ENCODE results near the gene FAM237B.

Gene FAM237B

GRCh38 chr7:90290244-90291113, 30.6 kb downstream of the FAM237B start:
- DNase-seq (ENCODE audit: low spot score): no peak

- DNase-seq (ENCODE audit: low spot score): no peak
These were observed 33.0 kb downstream of the FAM237B start for GRCh38 chr7:90288154-90288553.

GRCh38 chr7:90276033-90276728, 44.9 kb downstream of the FAM237B start:
- no peak for DNase-seq (ENCODE audit: low spot score)

- no peak for DNase-seq (ENCODE audit: low spot score)
These were observed 46.9 kb downstream of the FAM237B start for GRCh38 chr7:90274161-90274560.

GRCh38 chr7:90272242-90272641, 48.9 kb downstream of the FAM237B start:
- no peak for DNase-seq (ENCODE audit: low spot score)

GRCh38 chr7:90271753-90272152, 49.4 kb downstream of the FAM237B start:
- no peak for DNase-seq (ENCODE audit: low spot score)

DNA sequence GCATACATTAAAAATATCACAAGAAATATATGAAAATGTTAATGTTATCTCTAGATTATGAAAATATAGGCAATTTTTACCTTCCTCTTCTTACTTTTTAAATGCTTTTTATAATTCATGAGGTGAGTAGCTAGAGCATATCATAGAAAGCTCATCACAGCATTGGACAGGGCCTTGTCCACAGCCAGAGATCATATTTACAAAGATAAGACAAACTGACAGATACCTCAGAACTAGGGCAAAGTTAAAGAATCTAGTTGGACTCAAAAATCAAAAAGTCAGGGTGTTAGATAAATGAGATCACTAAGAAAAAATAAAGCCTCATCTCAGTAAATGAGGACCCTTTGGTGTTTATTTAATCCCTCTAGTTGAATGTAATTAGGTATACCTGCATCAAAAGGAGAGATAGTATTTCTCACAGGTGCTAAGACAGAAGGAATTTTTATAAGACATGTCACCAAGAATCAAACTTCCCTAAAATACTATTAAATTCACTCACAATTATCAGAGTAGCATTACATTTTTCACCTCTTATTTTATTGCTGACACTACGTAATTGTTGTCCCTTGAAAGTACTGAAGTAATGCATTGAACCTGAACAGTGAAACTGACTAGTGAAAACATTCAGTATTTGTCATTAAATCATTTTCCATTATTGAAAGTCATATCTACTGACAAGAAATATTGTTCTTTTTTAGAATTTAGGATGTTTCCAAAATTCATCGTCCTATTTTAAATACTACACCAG, 50.5 kb downstream of the FAM237B start:
- DNase-seq (ENCODE audit: low spot score): no peak

- no peak for DNase-seq (ENCODE audit: low spot score)
These were observed 51.9 kb downstream of the FAM237B start for GRCh38 chr7:90269163-90269562.

- DNase-seq (ENCODE audit: low spot score): no peak
These were observed 53.7 kb downstream of the FAM237B start for GRCh38 chr7:90267263-90267858.

- DNase-seq (ENCODE audit: low spot score): no peak
These were observed 54.3 kb downstream of the FAM237B start for GRCh38 chr7:90266808-90267207.

All from Ammon's horn (tissue), 1 donor.